Memory B cell (primary cell): ENCODE results near the gene TRIM44.
"Not testable (repeated sequence)": the region's sequence is repeated elsewhere in the genome, so short reads cannot be mapped to it uniquely, and the experiment has no call there.

Experiments
- ATAC-seq: fragments of 150-1000 bp; cut with Tn5 transposase; 2 replicates; pipeline ENCODE4 v1.10.0; 2021; ENCODE audit warnings: low read depth, mild to moderate bottlenecking, moderate library complexity
- DNase-seq, 2 donors: peaks; one replicate each; pipeline ENCODE4 v3.0.0; 2022; ENCODE audit warnings: low spot score in 2 of 2
- H3K27ac Mint-ChIP-seq: one replicate; pipeline ENCODE4 v1.8.0; 2022; ENCODE audit warnings: mild to moderate bottlenecking, moderate library complexity, mixed read lengths
- H3K27me3 Mint-ChIP-seq: one replicate; pipeline ENCODE4 v1.8.0; 2022; ENCODE audit warnings: mixed read lengths
- H3K36me3 Mint-ChIP-seq: one replicate; pipeline ENCODE4 v1.8.0; 2022; ENCODE audit warnings: mild to moderate bottlenecking, mixed read lengths
- H3K4me1 Mint-ChIP-seq: one replicate; pipeline ENCODE4 v1.8.0; 2022; ENCODE audit warnings: mixed read lengths
- H3K4me3 Mint-ChIP-seq: one replicate; pipeline ENCODE4 v1.8.0; 2022; ENCODE audit warnings: mild to moderate bottlenecking, moderate library complexity, mixed read lengths
- H3K9me3 Mint-ChIP-seq: one replicate; pipeline ENCODE4 v1.8.0; 2022; ENCODE audit warnings: mixed read lengths

The TRIM44 gene

DNA sequence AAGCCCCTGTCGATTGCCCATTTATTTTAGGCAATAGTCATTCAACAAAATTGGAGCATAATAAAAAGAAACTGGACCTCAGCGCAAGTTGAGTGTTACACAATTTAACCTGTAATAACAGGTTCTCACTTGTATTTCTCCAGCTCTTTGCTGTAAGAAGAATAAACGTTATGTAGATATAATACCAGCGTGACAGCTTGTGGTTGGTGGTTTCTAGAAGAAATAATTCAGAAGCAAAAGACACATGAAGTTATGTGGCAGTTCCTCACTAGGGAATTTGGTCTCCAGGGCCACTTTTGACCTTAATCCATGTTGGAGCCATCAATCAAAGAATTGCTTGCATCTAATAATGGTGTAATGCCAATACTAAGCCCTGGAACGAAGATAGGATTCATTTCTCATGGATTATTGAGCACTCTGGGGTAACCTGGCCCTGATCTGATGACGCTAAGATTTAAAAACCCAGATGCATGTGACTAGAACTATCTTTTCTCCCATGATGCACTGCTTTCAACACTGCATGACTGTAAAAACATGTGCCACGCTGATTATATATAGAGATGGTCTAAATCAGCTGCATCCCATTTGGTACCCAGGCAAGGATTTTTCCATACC lies 151.6 kb downstream of the TRIM44 start:
- H3K4me3 Mint-ChIP-seq: no peak overlapping the region
- DNase-seq (no peak), ATAC-seq (no peak)
- H3K9me3 Mint-ChIP-seq: no peaks in the 10 kb centered on the region
- H3K27ac Mint-ChIP-seq: no peak overlapping the region
- H3K27me3 Mint-ChIP-seq: no peaks in the 10 kb centered on the region
- no peaks in the 10 kb centered on the region for H3K4me1 Mint-ChIP-seq
- peaks cover 26% of the 10 kb centered on the region for H3K36me3 Mint-ChIP-seq

DNA sequence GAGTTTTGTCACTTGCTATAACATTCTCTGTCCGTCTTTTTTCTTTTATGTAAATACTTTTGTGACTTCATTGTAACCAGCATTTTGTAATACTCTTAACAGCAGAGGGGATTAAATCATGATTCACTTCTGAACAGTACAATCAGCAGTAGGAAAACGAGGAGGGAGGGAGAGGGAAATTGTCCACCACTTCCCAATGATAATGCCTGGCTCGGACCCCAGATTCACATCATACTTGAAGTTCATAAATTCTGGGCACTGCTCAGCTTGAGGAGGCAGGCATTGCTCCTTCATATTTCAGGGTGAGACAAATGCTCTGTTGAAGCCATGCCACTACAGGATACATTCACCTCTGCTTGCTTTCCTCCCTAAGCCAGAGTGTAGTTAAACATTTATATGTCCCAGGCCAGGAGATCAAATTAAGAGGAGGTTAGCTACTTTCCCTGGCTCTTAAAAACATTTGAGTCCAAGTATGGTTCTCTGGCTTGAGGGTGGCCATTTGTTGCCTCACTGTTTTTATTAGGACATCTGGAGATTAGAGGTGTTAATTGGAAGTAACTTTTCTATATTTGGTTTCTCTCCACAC lies 152.2 kb downstream of the TRIM44 start:
- ATAC-seq (no peak), DNase-seq (no peak)
- H3K27ac Mint-ChIP-seq: no peak overlapping the region
- no peak overlapping the region for H3K4me3 Mint-ChIP-seq
- H3K27me3 Mint-ChIP-seq: no peaks in the 10 kb centered on the region
- H3K9me3 Mint-ChIP-seq: no peaks in the 10 kb centered on the region
- H3K36me3 Mint-ChIP-seq: peaks cover 24% of the 10 kb centered on the region
- H3K4me1 Mint-ChIP-seq: no peaks in the 10 kb centered on the region

DNA sequence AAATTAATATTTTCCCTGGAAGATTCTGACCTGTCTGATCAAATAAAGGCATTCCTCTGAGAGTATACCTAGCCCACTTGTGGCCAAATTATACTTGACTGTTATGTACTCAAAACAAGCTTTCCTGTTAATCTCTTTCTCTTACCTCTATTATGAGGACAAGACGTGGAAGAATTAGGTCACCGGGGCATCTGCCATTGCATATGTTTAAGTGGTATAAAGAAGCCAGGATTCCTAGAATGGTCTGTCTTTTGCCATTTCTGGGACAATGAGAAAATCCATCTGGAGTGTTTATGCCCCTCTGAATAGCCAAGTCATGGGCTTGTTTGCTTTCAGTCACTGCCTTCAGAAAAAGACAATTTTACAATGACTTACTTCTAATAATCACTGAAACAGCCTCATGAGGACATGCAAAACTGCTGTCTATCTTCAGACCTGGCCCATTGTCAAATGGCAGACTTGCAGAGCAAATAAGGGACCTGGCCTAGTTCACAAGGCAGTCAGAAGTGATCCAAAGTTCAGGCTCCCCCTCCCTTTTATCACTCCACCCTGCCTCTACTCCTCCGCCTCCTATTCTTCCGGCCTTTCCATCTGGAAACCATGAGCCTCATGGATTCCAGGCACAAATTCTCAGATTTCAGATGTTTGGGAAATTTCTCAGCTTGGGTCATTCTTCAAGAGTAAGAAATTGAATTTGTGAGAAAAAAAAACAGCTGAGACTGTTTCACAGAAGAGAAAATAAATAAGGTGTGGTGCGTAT lies 153.2 kb downstream of the TRIM44 start:
- no peak overlapping the region for H3K4me3 Mint-ChIP-seq
- peaks cover 23% of the 10 kb centered on the region for H3K36me3 Mint-ChIP-seq
- H3K4me1 Mint-ChIP-seq: no peaks in the 10 kb centered on the region
- H3K27ac Mint-ChIP-seq: no peak overlapping the region
- no peak for ATAC-seq
- DNase-seq: no peak
- H3K9me3 Mint-ChIP-seq: no peaks in the 10 kb centered on the region
- H3K27me3 Mint-ChIP-seq: no peaks in the 10 kb centered on the region

DNA sequence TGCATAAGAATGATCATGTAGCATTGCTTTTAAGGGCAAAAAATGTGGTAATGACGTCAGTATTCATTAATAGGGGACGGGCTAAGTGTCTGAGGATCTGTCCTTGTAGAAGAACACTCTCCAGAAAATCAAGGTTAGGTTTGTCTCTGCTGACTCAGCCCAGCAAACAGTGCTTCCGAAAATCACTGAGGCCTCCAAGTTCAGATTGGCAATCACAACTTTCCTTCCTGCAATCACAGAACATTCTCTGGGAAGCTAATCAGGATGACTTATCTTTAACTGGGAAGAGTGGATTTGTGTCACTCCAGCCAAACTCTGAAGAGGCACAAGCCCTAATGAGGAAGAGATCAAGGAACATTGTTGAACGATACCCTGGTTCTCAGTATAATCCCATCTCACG lies 158.0 kb downstream of the TRIM44 start:
- peaks cover 5% of the 10 kb centered on the region for H3K4me1 Mint-ChIP-seq
- no peaks in the 10 kb centered on the region for H3K27me3 Mint-ChIP-seq

DNA sequence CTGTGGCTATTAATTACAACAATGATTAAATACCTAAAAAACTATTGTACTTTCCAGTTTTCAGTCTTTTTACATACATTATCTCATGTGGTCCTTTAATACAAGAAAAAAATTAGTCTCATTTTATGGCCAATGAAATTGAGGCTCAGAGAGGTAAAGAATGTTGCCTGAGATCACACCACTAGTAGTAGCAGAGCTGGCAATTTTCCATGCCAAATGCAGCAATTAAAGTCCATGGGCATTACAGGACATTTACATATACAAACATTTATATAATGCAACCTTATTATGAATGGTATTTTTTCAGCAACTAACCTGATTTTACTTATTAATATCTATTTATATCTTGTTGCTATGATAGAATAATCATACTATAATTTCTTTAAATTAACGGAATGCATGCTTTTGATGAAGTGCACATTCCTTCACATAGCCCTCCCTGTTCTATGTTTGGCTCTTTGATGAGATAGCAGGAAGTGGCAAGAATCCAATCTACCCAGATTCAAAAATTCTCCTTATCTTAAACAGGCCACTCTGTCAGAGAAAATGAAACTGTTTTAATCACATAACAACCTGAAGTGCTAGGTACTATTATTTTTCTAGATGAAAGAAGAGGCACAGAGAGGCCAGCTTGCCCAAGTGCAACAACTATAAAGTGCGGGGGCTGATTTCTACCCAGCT lies 160.4 kb downstream of the TRIM44 start:
- Mint-ChIP-seq H3K27me3 (peaks cover 3% of the 10 kb centered on the region), H3K4me3 (no peak overlapping the region), H3K36me3 (no peaks in the 10 kb centered on the region), H3K27ac (no peak overlapping the region), H3K4me1 (peaks cover 5% of the 10 kb centered on the region), H3K9me3 (no peaks in the 10 kb centered on the region)
- DNase-seq (no peak), ATAC-seq (no peak)

More for the DNA sequence above, 158.0 kb downstream of the TRIM44 start:
- ATAC-seq (no peak), DNase-seq (no peak)
- Mint-ChIP-seq H3K36me3 (peaks cover 9% of the 10 kb centered on the region), H3K27ac (no peak overlapping the region), H3K4me3 (no peak overlapping the region), H3K9me3 (no peaks in the 10 kb centered on the region)

DNA sequence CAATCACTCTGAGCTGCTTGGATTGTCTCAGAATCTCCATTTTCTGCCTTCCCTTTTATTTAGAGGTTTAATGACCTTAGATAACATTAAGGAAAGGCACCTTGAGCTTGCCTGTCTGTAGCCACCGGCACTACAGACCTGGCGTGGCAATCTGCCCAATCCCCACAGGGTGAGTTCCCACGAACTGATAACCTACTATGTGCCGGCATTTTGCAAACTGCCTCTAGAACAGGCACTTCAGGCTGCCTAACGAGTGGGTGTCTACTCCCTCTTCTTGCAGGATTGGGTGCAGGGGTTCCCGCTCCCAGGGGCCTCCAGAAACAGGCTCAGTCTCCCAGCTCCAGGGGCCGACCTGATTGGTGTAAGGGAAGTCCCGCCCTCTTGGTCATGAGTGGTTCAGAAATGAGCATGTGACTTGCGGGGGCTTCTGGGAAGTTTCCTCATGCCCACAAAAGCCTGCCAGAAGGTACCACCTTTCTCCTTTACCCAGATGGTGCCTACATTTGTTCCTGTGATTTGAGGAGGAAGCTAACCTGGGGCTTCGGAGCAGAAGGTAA lies 161.2 kb downstream of the TRIM44 start:
- ATAC-seq: no peak
- no peaks in the 10 kb centered on the region for H3K9me3 Mint-ChIP-seq
- no peak for DNase-seq
- peaks cover 5% of the 10 kb centered on the region for H3K4me1 Mint-ChIP-seq
- H3K27ac Mint-ChIP-seq: no peak overlapping the region
- peaks cover 3% of the 10 kb centered on the region for H3K27me3 Mint-ChIP-seq
- H3K36me3 Mint-ChIP-seq: no peaks in the 10 kb centered on the region
- no peak overlapping the region for H3K4me3 Mint-ChIP-seq

DNA sequence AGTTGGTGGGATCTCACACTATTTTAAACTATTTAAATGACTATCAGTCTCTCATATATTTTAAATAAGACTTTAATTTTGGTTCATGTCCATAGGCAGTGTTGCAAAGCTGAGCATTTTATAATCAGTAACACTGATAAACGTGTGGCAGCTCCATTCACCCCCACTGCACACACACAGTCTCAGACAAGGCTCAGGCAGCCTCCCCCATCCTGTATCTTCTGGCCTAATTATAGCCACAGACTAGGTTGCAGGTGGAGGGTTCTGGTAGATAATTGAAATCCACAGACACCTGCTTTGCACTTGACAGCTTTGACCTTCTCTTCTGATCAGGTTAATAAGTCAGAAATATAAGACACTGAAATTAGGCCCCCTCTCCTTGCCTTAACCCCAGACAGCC lies 162.8 kb downstream of the TRIM44 start:
- Mint-ChIP-seq H3K36me3 (no peaks in the 10 kb centered on the region), H3K4me1 (peaks cover 5% of the 10 kb centered on the region), H3K27ac (no peak overlapping the region), H3K4me3 (no peak overlapping the region), H3K27me3 (peaks cover 5% of the 10 kb centered on the region), H3K9me3 (no peaks in the 10 kb centered on the region)
- no peak for ATAC-seq
- no peak for DNase-seq

DNA sequence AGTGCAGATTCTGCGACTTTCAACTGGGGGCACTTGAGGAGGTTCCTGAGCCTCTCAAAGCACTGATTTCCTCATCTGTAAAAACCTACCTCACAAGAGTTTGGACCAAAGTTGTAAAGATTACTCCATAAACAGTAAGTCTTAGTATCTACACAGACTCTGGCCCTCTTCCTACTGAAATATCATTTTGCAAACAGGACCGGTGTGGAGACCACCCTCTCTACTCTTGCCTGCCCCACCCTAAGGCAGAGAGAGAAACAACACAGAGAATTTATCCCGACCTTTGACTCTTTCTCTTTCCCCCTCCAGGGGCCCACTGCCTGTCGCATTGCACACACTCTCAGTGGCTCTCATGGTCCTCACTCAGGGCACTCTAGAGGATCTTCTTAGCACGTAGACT lies 163.4 kb downstream of the TRIM44 start:
- no peaks in the 10 kb centered on the region for H3K36me3 Mint-ChIP-seq
- ATAC-seq (no peak), DNase-seq (no peak)
- H3K27me3 Mint-ChIP-seq: peaks cover 5% of the 10 kb centered on the region
- no peak overlapping the region for H3K4me3 Mint-ChIP-seq
- H3K27ac Mint-ChIP-seq: no peak overlapping the region
- H3K9me3 Mint-ChIP-seq: no peaks in the 10 kb centered on the region
- peaks cover 5% of the 10 kb centered on the region for H3K4me1 Mint-ChIP-seq

DNA sequence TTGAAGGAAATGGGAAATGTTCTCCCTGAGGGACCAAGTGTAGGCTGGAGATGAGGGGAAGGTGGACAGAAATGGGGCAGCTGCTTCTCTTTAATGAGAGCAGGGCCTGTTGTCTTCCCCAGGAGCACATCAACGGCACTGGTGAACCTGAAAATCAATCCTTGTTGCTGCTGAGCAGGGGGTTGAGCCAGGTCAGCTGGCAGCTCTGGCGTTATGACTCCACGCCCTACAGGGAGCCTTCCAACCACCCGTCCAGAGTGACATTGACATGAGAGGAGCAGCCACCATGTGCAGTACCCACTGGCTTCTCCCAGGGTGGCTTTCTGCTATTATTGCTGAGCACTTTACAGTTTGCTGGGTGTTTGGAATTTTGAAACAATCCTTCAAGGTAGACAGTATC lies 164.4 kb downstream of the TRIM44 start:
- H3K36me3 Mint-ChIP-seq: no peaks in the 10 kb centered on the region
- no peak for ATAC-seq
- no peak for DNase-seq
- H3K27me3 Mint-ChIP-seq: peaks cover 5% of the 10 kb centered on the region
- H3K27ac Mint-ChIP-seq: no peak overlapping the region
- no peak overlapping the region for H3K4me3 Mint-ChIP-seq
- H3K9me3 Mint-ChIP-seq: no peaks in the 10 kb centered on the region
- peaks cover 3% of the 10 kb centered on the region for H3K4me1 Mint-ChIP-seq

DNA sequence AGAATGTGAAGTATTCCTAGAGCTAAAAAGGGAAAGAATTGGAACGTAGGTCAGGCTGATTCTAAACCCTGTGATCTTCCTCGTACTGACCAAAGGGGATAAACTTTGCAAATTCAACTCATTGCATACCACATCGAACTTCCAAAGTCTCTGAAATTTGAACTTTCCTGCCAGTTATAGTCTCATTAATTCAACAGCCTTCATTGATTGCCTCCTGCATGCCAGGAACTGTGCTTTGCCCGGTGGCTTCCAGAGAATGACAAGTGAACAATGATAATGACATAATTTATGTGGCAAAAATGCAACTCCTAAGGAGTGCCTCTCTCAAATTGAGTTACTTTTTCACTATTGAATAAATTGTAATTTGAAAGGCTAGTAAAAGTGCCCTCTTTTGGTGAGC lies 173.6 kb downstream of the TRIM44 start:
- peaks cover 4% of the 10 kb centered on the region for H3K9me3 Mint-ChIP-seq
- H3K27me3 Mint-ChIP-seq: peaks cover 9% of the 10 kb centered on the region
- no peaks in the 10 kb centered on the region for H3K4me1 Mint-ChIP-seq
- DNase-seq: no peak
- ATAC-seq: no peak
- peaks cover 2% of the 10 kb centered on the region for H3K36me3 Mint-ChIP-seq
- H3K27ac Mint-ChIP-seq: no peak overlapping the region
- no peak overlapping the region for H3K4me3 Mint-ChIP-seq

DNA sequence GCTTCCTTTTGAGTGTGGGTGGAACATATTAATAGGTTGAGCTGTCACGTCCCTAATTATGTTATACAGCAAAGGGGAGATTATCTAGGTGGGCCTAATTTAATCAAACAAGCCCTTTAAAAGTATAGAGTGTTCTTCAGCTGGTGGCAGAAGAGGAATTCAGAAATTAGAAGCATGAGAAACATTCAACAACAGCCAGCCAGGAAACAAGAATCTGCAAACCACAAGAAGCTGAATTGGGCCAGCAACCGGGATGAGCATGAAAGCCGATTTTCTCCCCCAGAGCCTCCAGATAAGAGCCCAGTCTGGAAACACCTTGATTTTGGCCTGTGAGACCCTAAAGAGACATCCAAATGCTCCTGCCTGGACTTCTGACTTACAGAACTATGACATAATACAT lies 175.5 kb downstream of the TRIM44 start:
- Mint-ChIP-seq H3K36me3 (peaks cover 4% of the 10 kb centered on the region), H3K27me3 (peaks cover 12% of the 10 kb centered on the region), H3K27ac (no peak overlapping the region), H3K4me1 (no peaks in the 10 kb centered on the region), H3K4me3 (no peak overlapping the region), H3K9me3 (peaks cover 7% of the 10 kb centered on the region)
- no peak for ATAC-seq
- no peak for DNase-seq

DNA sequence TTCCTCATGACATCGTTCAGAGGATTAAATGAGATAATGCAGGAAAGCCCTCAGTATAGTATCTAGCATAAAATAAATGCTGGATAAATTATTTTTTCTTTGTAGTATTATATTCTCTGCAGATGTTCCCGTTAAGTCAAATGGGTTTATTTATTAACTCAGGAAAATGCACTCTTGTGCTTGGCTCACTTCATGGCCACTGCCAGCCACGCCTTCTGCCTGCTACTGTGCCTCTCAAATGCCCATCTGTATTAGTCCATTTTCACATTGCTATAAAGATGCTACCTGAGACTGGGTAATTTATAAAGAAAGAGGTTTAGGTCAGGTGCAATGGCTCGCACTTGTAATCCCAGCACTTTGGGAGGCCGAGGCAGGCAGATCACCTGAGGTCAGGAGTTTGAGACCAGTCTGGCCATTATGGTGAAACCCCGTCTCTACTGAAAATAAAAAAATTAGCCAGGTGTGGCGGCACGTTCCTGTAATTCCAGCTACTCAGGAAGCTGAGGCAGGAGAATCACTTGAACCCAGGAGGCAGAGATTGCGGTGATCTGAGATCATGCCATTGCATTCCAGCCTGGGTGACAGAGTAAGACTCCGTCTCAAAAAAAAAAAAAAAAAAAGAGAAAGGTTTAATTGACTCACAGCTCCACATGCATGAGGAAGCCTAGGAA lies 176.3 kb downstream of the TRIM44 start:
- DNase-seq, H3K9me3 Mint-ChIP-seq, H3K27ac Mint-ChIP-seq, H3K36me3 Mint-ChIP-seq, H3K4me1 Mint-ChIP-seq, ATAC-seq, H3K4me3 Mint-ChIP-seq: not testable (repeated sequence)
- H3K27me3 Mint-ChIP-seq: peaks cover 12% of the 10 kb centered on the region

DNA sequence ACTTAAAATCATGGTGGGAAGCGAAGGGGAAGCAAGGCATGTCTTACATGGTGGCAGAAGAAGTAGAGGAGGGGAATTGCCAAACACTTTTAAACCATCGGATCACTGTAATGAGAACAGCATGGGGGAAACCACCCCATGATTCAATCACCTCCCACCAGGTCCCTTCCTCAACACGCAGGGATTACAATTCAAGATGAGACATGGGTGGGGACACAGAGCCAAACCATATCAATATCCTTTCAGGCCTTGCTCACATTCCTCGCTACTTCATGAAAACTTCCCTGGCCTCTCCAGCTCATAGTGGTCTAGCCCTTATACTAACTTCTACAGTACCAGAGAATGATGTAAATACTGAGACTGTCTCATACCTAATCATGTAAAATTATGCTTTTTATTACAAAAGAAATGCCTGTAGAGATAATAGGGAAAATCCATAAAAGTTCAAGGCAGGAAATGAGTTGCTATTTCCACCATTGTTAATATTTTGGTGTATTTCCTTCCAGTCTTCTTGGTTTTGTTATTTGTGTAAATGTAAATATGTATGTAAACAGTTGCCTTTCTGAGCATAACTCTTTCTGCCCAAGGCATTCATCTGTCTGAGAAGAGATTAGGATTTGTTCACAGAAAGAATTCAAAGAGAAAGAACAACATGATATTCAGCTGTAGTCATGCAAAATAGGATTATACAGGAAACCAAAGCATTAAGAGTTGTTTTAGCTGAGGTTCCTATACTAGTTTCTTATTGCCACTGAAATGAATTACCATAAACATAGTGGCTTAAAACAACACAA lies 177.0 kb downstream of the TRIM44 start:
- Mint-ChIP-seq H3K27me3 (peaks cover 14% of the 10 kb centered on the region), H3K4me3 (no peak overlapping the region), H3K36me3 (peaks cover 4% of the 10 kb centered on the region), H3K27ac (no peak overlapping the region), H3K9me3 (peaks cover 7% of the 10 kb centered on the region), H3K4me1 (no peaks in the 10 kb centered on the region)
- DNase-seq (no peak), ATAC-seq (no peak)
